NCI-H2196 (cell line): Measurements from ENCODE around the gene VWF.
"Not testable (repeated sequence)": the region's sequence is repeated elsewhere in the genome, so short reads cannot be mapped to it uniquely, and the experiment has no call there.

ENCODE experiments used
- DNase-seq: peaks from one replicate; lab custom pipeline; 2025; ENCODE audit not compliant: unreplicated experiment; lab: John Stamatoyannopoulos, UW

Gene VWF

GRCh38 chr12:6010631-6011350 lies 113.7 kb downstream of the VWF start:
- DNase-seq = not testable (repeated sequence)

- no peak for DNase-seq
Measured at GRCh38 chr12:5997260-5997659, 127.2 kb downstream of the VWF start.

- DNase-seq = no peak
Measured at GRCh38 chr12:5996459-5996858, 128.0 kb downstream of the VWF start.

- DNase-seq = no peak
Measured at GRCh38 chr12:5989621-5990020, 134.8 kb downstream of the VWF start.

- peak; percentile 58 for DNase-seq
Measured at GRCh38 chr12:5988659-5989116, 135.8 kb downstream of the VWF start.

GRCh38 chr12:5988088-5988487 lies 136.4 kb downstream of the VWF start:
- no peak for DNase-seq

GRCh38 chr12:5987573-5987972 lies 136.9 kb downstream of the VWF start:
- DNase-seq = no peak

GRCh38 chr12:5985471-5985870 lies 139.0 kb downstream of the VWF start:
- DNase-seq = no peak

GRCh38 chr12:5984873-5985272 lies 139.6 kb downstream of the VWF start:
- DNase-seq = no peak

- DNase-seq = no peak
Measured at GRCh38 chr12:5982106-5982505, 142.4 kb downstream of the VWF start.

GRCh38 chr12:5977556-5977955 lies 146.9 kb downstream of the VWF start:
- no peak for DNase-seq

GRCh38 chr12:5976711-5977110 lies 147.8 kb downstream of the VWF start:
- DNase-seq = no peak

GRCh38 chr12:5976196-5976595 lies 148.3 kb downstream of the VWF start:
- DNase-seq = no peak

GRCh38 chr12:5973461-5974115 lies 150.9 kb downstream of the VWF start:
- no peak for DNase-seq

- no peak for DNase-seq
Measured at GRCh38 chr12:5972387-5972786, 152.1 kb downstream of the VWF start.

GRCh38 chr12:5971194-5971850 lies 153.1 kb downstream of the VWF start:
- DNase-seq = no peak

GRCh38 chr12:5969974-5970690 lies 154.3 kb downstream of the VWF start:
- DNase-seq = no peak

- no peak for DNase-seq
Measured at GRCh38 chr12:5969156-5969973, 155.1 kb downstream of the VWF start.

GRCh38 chr12:5967645-5968415 lies 156.6 kb downstream of the VWF start:
- no peak for DNase-seq
